Hindlimb muscle (tissue), 1 donor: ENCODE measurements around the gene APOH. TPM values are rescaled to one million over a fixed set of nuclear protein-coding genes. Genes with fewer than 3 reads are reported as not detected.
"Not testable (repeated sequence)": the region's sequence is repeated elsewhere in the genome, so short reads cannot be mapped to it uniquely, and the experiment has no call there.

ENCODE experiments used
- DNase-seq: peaks from one replicate; pipeline ENCODE4 v3.0.0-alpha.2; 2013
- polyA plus RNA-seq: library from polyadenylated mRNA; unstranded; fragments of 120-200 nt; gene quantifications from one replicate; pipeline ENCODE4 v1.2.1, GENCODE V29; 2013; ENCODE audit not compliant: insufficient read length

APOH gene
- not detected for polyA plus RNA-seq

- no peak for DNase-seq
Measured at GRCh38 chr17:66228887-66229782, at the start of gene APOH. Gene APOH (minus strand): TSS chr17:66229415. CDS start chr17:66229379, 36 bp downstream.

DNA sequence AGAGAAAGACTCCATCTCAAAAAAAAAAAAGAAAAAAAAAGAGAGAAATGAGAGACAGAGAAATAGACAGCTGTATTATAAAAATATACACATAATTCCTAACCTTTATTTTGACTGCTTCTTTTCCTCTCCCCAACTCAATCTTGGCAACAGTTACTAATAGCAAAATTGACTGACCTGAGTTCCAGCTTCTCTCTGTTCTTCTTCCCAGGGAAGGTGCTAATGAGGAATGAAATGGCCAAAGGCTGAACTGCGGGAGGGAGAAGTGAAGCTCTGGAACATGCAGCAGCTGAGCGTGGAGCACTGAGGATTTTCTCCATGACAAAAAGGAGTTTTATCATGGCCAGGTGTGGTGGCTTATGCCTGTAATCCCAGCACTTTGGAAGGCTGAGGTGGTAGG lies 48.0 kb upstream of the APOH start:
- no peak for DNase-seq

- no peak for DNase-seq
Measured at GRCh38 chr17:66276328-66276937, 47.2 kb upstream of the APOH start.

GRCh38 chr17:66275651-66276050 lies 46.4 kb upstream of the APOH start:
- no peak for DNase-seq

DNA sequence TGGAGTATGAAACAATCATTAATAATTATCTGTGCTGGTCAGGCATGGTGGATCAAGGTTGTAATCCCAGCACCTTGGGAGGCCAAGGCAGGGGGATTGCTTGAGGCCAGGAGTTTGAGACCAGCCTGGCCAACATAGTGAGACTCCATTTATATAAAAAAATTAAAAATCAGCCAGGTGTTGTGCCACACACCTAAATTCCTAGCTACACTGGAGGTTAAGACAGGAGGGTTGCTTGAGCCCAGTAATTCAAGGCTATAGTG lies 44.3 kb upstream of the APOH start:
- no peak for DNase-seq

DNA sequence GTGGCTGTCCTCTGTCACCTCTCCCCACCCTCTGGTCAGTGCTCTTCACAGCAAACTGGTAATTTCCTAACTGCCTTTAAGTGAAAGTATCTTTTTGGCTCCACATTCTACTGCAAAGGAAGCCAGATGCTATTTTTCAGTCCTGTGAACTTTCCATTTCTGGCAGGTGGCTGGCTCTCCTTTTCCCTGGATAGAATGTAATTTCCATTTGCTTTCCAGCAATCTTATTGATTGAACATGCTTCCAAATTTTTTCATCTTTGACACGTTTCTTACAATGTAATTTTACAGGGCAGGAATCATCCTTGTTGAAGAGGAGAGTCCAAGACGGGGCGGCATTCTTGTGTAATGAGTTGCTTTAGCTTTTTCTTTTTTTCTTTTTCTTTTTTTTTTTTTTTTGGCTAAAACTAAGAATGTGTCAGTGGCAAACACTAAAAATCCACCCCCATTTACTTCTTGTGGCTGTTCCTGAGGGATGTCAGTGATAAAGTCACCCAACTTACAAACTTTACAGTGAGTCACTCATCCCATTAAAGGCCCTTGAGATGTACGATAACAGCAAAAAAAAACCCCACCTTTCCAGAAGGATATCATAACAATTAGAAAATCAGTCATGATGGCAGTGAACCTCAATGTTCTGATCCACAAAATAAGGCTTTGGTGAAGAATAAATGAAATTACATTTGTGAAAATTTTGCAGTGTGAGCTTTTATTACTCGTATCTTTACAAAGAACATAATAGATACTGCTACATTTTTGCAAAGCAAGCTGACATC lies 43.8 kb upstream of the APOH start:
- DNase-seq: peak; percentile 57

- no peak for DNase-seq
Measured at GRCh38 chr17:66271512-66271911, 42.3 kb upstream of the APOH start.

GRCh38 chr17:66270106-66270505 lies 40.9 kb upstream of the APOH start:
- DNase-seq: no peak

DNA sequence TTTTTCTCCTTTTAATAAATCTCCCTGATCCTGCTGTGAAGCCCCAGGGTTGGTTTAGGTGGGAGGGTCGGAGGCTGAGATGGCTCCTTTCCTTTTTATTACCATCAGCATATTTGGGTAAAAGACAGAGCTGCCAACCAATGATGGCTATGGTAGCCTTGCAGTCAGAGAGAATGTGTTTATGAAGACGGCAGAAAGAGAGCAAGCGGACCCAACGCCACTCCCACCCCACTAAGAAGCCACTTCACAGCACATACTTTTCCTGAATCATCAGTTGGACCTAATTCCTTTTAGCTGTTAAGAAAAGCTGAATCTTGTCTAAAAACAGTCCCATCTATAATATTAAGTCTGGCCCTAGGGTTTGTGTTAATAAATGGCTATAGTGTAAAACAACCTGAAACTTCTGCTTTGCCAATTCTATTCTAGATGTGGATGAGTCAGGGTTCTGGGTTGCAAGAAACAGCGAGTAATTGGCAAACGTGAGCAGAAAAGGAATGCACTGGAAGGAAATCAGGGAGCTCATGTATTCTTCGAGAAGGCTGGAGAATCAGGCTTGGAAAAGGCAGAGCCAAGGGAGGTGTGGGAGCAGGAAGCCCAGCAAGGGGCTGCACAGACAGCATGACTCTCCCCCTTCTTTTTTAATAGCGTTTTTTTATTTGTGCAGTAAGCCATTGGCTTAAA lies 39.2 kb upstream of the APOH start:
- no peak for DNase-seq

GRCh38 chr17:66264696-66265095 lies 35.5 kb upstream of the APOH start:
- no peak for DNase-seq

DNA sequence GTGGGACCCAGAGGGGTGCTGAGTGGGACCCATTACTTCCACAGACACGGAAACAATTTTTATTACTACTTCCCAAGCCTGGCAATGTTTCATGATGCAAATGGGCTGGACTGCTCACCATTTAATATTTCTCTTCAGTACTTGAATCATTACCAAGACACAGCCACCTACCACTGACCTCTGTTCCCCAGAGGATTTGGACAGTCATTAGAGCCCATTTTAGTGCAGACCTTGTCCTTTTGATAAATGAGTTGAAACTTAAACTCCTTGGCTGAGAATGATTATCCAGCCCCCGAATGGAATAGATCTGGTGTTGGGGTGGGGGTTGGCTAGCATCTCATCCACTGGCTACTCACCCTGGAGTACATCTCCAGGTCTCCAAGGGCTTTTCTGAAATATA lies 33.6 kb upstream of the APOH start:
- DNase-seq: no peak

- no peak for DNase-seq
Measured at GRCh38 chr17:66260688-66261087, 31.5 kb upstream of the APOH start.

DNA sequence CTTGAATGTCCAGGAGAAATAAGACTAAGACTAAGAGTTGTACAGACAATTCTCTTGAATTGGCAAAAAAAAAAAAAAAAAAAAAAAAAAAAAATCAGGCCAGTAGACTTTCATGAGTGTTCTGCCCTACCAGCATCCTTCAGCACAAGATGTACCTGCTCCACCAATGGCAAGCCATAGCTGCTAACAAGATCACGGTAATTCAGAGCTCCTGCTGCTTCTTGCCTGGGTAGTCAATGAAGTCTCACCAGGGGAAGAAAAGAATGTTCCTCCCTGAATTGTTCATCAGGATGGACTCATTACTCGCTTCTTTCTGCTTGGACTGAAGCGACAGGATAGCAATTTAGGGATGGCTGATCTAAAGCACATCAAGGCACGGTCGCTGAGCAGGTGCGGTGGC lies 31.1 kb upstream of the APOH start:
- no peak for DNase-seq

- no peak for DNase-seq
Measured at GRCh38 chr17:66255527-66255971, 26.3 kb upstream of the APOH start.

DNA sequence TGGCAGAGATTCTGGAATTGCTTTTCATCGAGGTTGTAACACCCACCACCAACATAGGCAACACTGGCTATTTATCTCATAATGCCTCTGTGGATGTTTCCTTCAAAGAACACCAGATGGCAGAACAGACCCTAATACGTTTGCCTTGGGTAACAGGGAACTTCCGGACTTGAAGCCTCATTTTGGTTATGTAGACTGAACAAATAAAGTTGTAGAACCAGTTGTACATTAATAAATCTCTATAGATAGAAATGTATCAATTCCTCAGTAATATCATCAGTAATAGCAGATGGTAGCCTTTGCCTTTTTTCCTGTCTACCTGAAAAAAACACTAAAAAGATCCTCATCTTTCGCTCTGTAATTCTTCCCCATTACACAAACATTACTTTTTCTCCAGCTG lies 25.9 kb upstream of the APOH start:
- DNase-seq: peak; percentile 61

- not testable (repeated sequence) for DNase-seq
Measured at GRCh38 chr17:66253458-66253857, 24.2 kb upstream of the APOH start.

DNA sequence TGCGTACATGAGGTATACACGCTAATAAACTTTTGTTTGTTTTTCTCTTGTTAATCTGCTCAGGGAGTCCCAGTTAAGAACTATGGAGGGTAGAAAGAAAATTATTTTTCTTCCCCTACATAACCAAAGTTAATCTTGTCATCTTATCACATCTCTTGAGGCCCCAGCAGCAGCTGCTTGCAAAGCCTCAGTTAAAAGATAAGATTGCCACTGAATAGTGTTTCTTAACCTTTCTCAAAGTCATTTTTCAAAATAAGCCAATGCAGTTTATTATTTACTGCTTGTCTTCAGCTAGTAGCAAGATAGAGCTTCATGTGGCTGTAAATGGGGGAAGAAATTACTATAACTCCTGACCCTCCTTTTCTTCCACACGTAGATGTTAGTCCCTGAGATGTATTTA lies 21.5 kb upstream of the APOH start:
- no peak for DNase-seq

- no peak for DNase-seq
Measured at GRCh38 chr17:66248285-66248684, 19.1 kb upstream of the APOH start.

DNA sequence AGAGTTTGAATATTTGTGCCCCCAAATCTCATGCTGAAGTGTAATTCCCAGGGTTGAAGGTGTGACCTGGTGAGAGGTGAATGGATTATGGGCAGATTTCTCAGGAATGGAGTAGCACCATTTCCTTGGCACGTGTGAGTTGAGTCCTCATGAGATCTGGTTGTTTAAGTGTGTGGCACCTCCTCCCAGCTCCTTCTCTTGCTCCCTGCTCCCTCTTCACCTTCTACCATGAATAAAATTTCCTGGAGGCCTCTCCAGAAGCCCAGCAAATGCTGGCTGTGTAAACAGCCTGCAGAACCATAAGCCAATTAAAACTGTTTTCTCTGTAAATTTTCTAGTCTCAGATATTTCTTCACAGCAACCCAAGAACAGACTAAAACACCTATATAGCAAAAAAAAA lies 12.6 kb upstream of the APOH start:
- no peak for DNase-seq

DNA sequence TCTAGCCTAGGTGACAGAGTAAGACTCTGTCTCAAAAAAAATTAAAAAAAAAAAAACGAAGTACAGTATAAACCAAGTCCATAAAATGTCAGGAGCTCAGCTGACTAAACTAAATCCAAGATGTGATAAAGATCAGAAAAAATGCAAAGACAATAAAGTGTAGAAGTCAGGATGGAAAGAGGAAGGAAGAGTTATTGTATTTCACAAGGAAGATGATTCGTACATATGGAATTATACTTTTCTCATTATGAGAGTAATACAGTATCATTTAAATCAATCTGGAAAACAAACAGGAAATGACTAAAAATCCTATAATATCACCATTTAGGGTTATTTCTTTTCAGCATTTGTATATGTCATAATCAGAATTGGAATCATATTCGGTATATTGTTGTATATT lies 11.4 kb upstream of the APOH start:
- DNase-seq: no peak

GRCh38 chr17:66240013-66240412 lies 10.8 kb upstream of the APOH start:
- no peak for DNase-seq

DNA sequence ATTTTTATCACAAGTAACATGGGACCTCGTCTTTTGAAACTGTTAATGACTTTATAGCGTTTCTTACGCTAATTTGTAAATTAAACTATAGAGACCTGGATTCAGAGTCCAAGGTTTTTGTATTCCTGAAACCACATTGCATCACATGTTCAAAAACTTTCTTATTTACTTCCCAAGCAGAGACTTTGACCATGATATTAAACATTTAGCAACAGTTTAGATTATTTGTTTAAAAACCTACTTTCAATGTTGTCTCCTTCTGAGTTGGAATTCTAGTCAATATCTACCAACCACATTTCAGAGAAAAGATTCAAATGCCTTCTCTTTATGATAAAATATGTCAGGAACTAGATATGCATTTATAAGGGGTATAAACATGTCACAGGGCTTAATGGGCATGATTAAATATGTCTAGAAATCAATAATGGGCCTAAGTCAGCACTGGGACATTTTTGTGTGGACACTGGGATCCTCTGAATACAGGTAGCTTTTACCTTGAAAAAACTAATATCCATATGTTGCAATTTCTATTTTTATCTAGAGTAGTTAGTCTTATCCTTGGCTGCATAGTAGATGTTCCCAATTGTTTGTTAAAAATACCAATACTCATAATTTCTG lies 6.3 kb upstream of the APOH start:
- DNase-seq: no peak

DNA sequence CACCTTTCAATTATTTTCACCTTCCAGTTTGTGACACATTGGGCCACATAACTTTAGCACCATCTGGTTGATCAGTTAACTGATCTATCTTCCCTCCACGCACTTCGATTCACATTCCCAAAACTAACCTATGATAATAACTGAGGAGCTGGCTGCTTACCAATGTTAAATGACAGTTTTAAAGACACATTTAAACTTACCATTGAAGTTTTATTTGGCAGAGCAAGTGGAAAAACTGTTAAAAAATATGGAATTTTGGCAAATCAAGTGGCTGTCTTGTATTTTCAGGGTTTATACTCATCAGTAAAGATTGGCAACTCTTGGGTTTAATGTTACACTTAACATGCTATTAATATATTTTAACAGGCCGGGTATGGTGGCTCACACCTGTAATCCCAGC lies 5.4 kb upstream of the APOH start:
- no peak for DNase-seq
